HG03439 (cell line): Measurements from ENCODE around the gene GAST.

ENCODE experiments used
- ATAC-seq: cut with Tn5 transposase; IDR thresholded peaks from one replicate; pipeline ENCODE4 v1.9.1; 2021; ENCODE audit warnings: mild to moderate bottlenecking, moderate library complexity; ENCODE audit not compliant: unreplicated experiment

The GAST gene

GRCh38 chr17:41738801-41739112, 26.6 kb downstream of the GAST start:
- ATAC-seq: no peak

GRCh38 chr17:41739661-41740352, 27.7 kb downstream of the GAST start:
- no peak for ATAC-seq

DNA sequence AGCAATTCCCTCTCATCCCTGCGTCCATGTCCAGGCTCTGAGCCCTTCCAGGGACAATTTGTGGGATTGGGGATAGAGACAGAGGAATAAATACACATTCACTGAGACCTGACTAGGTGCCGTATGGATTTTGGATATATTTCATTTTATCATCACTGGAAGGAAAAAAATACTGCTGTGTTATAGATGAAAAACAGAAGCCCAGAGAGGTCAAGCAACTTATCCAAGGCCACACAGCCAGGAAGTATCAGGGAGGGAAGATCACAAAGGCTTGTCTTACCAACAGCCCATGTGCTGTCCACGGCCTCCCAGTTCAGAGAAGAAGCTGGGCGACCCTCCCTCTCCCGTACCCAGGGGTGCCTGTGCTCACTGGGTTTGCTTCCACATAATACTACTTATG, 28.4 kb downstream of the GAST start:
- ATAC-seq: no peak

DNA sequence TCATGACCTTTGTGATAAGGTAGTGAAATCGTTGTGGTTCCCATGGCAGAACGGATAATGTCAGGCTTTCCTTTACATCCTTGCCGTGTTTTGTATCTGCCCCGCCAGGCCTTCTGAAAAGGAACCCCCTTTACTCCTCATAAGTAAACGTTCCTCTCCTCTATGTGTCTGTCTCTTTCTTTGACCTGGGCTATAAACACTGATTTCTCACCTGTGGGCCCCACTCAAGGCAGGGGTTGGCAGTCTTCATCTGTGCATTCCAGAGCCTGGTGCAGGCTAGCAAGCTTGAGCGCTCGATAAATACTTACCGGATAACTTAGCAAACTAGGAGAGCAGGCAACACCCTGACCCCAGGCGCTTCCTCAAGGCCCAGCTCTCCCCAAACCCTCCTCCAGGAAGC, 29.6 kb downstream of the GAST start:
- no peak for ATAC-seq

GRCh38 chr17:41748275-41748674, 36.1 kb downstream of the GAST start:
- no peak for ATAC-seq

DNA sequence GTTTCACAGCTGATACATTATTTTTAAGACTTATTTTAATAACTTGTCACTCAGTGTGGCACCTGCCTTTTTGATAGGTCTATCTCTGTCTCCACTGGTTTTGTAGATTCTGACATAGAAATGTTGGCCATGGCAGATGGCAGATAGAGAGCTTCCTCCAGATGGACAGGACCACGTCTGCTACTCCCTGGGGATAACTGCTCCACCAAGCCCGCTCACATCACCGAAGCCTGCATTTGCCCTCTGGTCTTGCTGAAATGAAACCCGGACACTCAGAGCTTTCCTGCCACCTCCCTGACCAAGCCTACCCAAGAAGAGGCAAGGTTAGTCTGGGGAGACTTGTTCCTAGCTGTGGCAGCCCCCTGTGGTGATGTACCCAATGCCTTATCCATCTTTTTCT, 38.7 kb downstream of the GAST start:
- no peak for ATAC-seq

DNA sequence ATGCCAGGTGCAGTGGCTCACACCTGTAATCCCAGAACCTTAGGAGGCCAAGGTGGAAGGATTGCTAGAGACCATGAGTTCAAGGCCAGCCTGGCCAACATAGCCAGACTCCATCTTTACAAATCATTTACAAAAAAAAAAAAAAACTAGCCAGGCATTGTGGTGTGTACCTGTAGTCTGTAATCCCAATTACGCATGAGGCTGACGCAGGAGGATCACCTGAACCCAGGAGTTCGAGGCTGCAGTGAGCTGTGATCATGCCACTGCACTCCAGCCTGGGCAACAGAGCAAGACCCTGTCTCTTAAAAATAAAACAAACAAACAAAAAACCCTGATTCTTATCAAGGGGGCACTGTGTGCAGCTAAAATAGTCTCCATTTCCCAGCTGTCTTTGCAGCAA, 39.2 kb downstream of the GAST start:
- ATAC-seq: no peak

GRCh38 chr17:41754066-41754465, 41.9 kb downstream of the GAST start:
- ATAC-seq: no peak

DNA sequence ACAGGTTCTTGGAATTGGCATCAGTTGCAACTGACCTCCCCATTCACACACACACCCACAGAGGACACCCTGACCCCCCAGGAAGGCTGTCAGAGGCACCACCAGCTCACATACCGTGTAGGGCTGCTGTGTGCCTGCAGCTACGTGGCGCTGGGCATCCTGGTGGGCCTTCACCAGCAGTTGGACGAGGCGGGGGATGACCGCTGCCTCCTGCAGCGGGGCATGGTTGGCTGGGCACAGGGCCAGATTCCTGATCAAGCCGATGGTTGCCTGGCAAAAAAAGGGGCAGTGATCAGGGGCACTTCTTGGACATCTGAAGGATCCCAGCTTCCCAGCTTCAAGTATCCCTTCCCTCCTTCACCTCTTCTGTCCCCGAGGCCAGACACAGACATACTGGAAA, 46.5 kb downstream of the GAST start:
- ATAC-seq: no peak

DNA sequence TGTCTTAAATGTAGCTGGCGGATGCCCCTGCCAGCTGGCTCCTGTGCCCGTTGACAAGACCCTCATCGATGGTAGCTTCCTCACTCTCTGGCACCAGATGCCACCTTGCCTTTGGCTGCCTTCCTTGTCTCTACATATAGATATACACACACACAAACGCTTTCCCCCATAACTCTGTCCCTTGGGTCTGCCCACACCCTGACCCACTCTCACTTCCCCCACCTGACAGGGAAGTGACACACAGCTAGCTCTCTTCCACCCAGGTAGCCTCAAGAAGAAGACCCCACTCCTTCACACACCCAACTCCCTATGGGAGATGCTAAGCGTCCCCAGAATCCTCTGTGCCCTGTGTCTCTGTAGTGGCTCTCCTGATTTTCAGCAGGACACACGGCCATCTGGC, 48.7 kb downstream of the GAST start:
- no peak for ATAC-seq

- no peak for ATAC-seq
Measured at GRCh38 chr17:41762391-41762790, 50.3 kb downstream of the GAST start.

DNA sequence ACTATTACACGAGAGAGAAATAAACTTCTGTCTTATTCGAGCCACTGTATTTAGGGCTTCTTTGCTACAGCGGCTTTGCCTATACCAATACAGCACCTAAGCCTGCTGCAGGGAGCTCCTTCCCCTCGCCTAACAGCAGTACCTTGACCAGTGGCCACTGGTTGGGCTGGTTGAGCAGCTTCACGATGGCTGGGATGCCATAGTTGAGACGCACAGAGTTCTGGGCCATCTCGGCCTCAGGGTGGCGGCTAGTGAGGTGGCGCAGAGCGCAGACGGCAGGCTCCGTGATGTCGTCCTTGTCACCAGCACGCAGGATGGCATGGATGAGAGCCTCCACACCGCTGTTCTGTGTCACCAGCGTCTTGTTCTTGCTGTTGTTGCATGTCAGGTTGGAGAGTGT, 50.7 kb downstream of the GAST start:
- no peak for ATAC-seq

DNA sequence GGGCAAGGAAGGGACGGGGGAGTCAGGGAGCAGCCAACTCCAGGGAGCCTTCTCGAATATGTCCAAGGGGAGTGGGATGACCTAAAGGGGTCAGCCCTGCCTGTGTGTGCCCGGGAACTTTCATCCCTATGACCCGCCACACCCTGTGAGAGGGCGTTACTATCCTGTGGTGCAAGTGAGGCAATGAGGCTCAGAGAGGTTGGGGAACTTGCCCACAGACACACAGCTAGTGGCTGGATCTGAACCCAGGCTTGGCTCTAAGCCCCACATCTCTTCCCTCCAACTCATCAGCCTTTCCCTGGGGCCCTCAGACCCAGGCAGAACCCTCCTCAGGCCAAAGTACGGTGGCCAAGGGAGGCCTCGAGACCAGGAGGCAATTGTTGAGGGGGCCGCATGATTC, 51.2 kb downstream of the GAST start:
- no peak for ATAC-seq
